GM18502 (cell line): ENCODE measurements around the gene ZNF248.
"Not testable (repeated sequence)": the region's sequence is repeated elsewhere in the genome, so short reads cannot be mapped to it uniquely, and the experiment has no call there.

ENCODE experiments used
- ATAC-seq: cut with Tn5 transposase; IDR thresholded peaks from one replicate; pipeline ENCODE4 v1.9.1; 2021; ENCODE audit warnings: mild to moderate bottlenecking; ENCODE audit not compliant: unreplicated experiment, poor library complexity

Gene ZNF248

GRCh38 chr10:37754538-37755323 lies 102.7 kb downstream of the ZNF248 start:
- ATAC-seq = no peak

DNA sequence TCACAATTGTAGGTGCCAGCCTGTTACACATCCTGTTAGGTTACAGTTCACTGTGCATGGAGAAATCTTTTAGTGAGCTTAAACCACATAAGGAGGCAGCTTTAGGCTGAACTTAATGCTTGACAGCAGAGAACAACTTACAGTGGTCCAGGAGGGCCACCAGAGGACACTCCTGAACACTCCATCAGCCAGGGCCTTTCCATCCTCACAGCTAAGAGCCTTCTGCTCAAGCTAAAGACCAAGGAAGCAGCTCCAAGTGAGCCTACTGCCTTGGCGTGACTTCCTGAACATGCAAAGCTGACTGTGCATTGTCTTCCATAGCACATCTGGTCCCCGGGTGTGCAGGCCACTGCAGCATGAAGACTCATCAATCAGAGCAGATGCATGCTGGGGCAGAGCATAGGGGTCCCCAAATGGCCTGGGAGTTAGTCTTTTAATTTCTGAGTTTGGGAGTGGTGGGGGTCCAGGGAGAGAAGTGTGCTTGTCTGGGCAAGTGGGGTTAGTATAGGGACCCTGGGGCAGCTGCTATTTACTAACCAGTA lies 105.0 kb downstream of the ZNF248 start:
- no peak for ATAC-seq

GRCh38 chr10:37748170-37748569 lies 109.2 kb downstream of the ZNF248 start:
- no peak for ATAC-seq

GRCh38 chr10:37747081-37747480 lies 110.3 kb downstream of the ZNF248 start:
- ATAC-seq = no peak

DNA sequence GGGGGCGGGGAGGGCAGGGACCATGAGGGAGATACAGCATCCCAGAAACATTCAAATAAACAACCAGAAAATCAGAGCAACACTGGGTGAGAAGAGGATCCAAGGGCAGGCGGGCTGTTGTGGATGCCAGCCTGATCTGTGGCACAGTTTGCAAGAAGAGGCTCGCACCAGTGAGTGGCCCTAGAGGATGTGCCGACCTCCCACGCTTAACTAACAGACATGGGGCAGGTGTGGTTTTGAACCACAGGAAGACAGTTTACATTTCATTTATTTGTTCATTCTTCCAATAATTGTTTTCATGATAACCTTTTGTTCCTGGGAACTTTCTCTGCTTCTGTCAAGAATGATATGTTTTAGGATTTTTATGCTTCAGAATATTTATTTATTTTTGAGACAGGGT lies 115.6 kb downstream of the ZNF248 start:
- ATAC-seq = no peak

GRCh38 chr10:37739181-37739580 lies 118.2 kb downstream of the ZNF248 start:
- ATAC-seq = no peak

DNA sequence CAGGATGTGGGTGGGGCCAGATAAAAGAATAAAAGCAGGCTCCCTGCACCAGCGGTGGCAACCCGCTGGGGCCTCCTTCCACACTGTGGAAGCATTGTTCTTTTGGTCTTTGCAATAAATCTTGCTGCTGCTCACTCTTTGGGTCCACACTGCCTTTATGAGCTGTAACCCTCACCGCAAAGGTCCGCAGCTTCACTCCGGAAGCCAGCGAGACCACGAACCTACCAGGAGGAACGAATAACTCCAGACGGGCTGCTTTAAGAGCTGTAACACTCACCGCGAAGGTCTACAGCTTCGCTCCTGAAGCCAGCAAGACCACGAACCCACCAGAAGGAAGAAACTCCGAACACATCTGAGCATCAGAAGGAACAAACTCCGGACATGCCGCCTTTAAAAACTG lies 119.2 kb downstream of the ZNF248 start:
- ATAC-seq = not testable (repeated sequence)

- no peak for ATAC-seq
Observed at GRCh38 chr10:37737336-37737735, 120.1 kb downstream of the ZNF248 start.

DNA sequence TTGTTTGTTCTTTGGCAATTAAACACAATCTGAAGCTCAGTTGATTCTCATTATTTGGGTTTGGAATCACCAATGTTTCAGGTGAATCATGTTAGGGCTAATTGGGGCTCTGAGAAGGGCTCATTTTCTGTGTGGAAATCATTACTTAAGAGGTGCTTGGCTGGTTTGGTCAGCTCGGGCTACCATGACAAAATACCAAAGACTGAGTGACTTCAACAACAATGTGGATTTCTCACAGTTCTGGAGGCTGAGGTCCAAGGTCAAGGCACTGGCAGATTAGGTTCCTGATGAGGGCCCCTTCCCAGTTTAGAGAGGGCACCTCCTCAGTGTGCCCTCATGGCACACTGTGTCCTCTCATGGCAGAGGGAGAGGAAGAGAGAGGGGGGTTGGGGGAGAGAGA lies 121.3 kb downstream of the ZNF248 start:
- ATAC-seq = no peak

DNA sequence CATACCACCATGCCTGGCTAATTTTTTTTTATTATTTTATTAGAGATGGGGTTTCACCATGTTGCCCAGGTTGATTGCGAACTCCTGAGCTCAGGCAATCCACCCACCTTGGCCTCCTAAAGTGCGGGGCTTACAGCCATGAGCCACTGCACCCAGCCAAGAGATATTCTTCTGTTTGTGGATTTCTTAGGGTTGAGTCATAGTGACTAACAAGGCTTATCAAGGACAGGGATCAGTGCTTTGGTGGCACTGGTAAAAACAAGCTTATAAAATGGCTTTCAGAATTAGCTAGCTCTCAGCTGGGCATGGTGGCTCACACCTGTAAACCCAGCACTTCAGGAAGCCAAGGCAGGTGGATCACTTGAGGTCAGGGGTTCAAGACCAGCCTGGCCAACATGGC lies 122.4 kb downstream of the ZNF248 start:
- no peak for ATAC-seq
